Gastrocnemius medialis (tissue), 4 donors: ENCODE measurements around the gene THADA. TPM values are rescaled to one million over a fixed set of nuclear protein-coding genes. Genes with fewer than 3 reads are reported as not detected.

ENCODE experiments used
- ATAC-seq, 2 donors: fragments of 150-250 bp; one replicate each; pipeline ENCODE4 v1.9.1; 2016
- DNase-seq, 2 donors: peaks; one replicate each; pipeline ENCODE4 v3.0.0-alpha.2; 2019
- H3K27ac ChIP-seq, 4 donors: fragments of 200-600 bp; sonication (generic); 1 replicate in 1 of 4; 2 replicates in 3 of 4; pipeline ENCODE4 v1.5.1; 2016 to 2018; ENCODE audit warnings: mild to moderate bottlenecking in 2 of 4, moderate library complexity in 1 of 4
- H3K27me3 ChIP-seq, 3 donors: fragments of 200-600 bp; sonication (generic) in 2 of 3; 1 replicate in 1 of 3; 2 replicates in 2 of 3; pipeline versions ENCODE4 v1.5.1 to v1.6.0; 2016 to 2019; ENCODE audit warnings: mild to moderate bottlenecking in 1 of 3, moderate library complexity in 1 of 3
- H3K36me3 ChIP-seq, 2 donors: fragments of 200-600 bp; sonication (generic) in 1 of 2; one replicate each; pipeline ENCODE4 v1.5.1; 2017 to 2018
- H3K4me1 ChIP-seq, 2 donors: fragments of 200-600 bp; sonication (generic) in 1 of 2; one replicate each; pipeline ENCODE4 v1.5.1; 2016 to 2017; ENCODE audit warnings: mild to moderate bottlenecking in 2 of 2
- H3K4me3 ChIP-seq, 4 donors: fragments of 200-600 bp; sonication (generic) in 3 of 4; 1 replicate in 1 of 4; 2 replicates in 3 of 4; pipeline ENCODE4 v1.5.1; 2016 to 2019; ENCODE audit warnings: mild to moderate bottlenecking in 2 of 4
- H3K9me3 ChIP-seq, 3 donors: fragments of 200-600 bp; sonication (generic) in 2 of 3; 1 replicate in 1 of 3; 2 replicates in 2 of 3; pipeline ENCODE4 v1.5.1; 2016 to 2019
- POLR2A ChIP-seq, 2 donors: fragments of 450-650 bp; IDR thresholded peaks; one replicate each; pipeline ENCODE4 v1.6.1; 2017; ENCODE audit warnings: antibody characterized with exemption in 2 of 2, mild to moderate bottlenecking in 2 of 2, moderate library complexity in 2 of 2
- in situ Hi-C, 4 donors: fragments of 200-750 bp; cut with MboI; loops; one replicate each; pipeline versions ENCODE4 v1.15.0 to v1.8.0; 2017; ENCODE audit warnings: low sequenced_read_pairs in 4 of 4
- intact Hi-C: fragments of 100-400 bp; cut with DNase I; formaldehyde crosslinking; loops from one replicate; pipeline ENCODE4 v1.15.1; 2023; ENCODE audit warnings: low total_unique reads
- total RNA-seq, 4 donors: library from RNA; depleted of rRNA; stranded (reverse); fragments of >200 nt; gene quantifications; one replicate each; pipeline versions ENCODE4 v1.1.0 to v1.2.3, GENCODE V29; 2016
- TF ChIP-seq, protein P1 (sequence below), 5 experiments: fragments of 450-650 bp in 3 of 5; fragments of 200-600 bp in 2 of 5; sonication (generic) in 2 of 5; IDR thresholded peaks in 4 of 5; conservative IDR thresholded peaks in 1 of 5; 1 replicate in 4 of 5; 2 replicates in 1 of 5; pipeline ENCODE4 v1.5.1; 2016 to 2019; ENCODE audit warnings: antibody characterized with exemption in 5 of 5, mild to moderate bottlenecking in 3 of 5, moderate library complexity in 3 of 5

Gene THADA
- total RNA-seq, 4 donors from 2014 or later = 13.6 to 19.0 (median 16.2) TPM

DNA sequence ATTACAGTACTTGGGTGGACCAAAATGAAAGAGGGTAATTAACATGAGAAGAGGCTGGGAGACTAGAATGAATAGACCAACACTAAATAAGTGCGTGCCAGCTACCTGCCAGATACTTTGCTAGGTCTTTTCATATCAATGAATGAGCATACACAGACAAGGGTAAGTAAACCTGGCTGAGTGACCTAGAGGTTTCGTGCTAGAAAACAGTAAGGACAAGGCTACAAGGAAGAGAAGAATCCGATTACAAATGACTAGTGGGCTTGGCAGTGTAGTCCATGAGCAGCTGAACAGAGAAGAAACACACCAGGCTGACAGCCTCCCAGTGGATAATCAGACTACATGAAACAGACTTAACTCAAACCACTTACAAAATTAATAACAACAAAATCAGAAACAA lies 64.6 kb downstream of the THADA start:
- intact Hi-C loops = no loop called here
- H3K9me3 ChIP-seq = no peaks in the 10 kb centered on the region
- H3K4me3 ChIP-seq = no peak overlapping the region
- no peak for TF ChIP-seq POLR2A (IDR thresholded peaks at IDR 0.05)
- TF ChIP-seq, protein P1, sequence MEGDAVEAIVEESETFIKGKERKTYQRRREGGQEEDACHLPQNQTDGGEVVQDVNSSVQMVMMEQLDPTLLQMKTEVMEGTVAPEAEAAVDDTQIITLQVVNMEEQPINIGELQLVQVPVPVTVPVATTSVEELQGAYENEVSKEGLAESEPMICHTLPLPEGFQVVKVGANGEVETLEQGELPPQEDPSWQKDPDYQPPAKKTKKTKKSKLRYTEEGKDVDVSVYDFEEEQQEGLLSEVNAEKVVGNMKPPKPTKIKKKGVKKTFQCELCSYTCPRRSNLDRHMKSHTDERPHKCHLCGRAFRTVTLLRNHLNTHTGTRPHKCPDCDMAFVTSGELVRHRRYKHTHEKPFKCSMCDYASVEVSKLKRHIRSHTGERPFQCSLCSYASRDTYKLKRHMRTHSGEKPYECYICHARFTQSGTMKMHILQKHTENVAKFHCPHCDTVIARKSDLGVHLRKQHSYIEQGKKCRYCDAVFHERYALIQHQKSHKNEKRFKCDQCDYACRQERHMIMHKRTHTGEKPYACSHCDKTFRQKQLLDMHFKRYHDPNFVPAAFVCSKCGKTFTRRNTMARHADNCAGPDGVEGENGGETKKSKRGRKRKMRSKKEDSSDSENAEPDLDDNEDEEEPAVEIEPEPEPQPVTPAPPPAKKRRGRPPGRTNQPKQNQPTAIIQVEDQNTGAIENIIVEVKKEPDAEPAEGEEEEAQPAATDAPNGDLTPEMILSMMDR (IDR thresholded peaks at IDR 0.05 in 4 of 5, conservative IDR thresholded peaks at IDR 0.05 in 1 of 5) = no peak
- DNase-seq = peak; percentile 12 to 31
- no peaks in the 10 kb centered on the region for H3K27me3 ChIP-seq
- peaks cover 0 to 4% of the 10 kb centered on the region in 2 donors for H3K4me1 ChIP-seq
- peak; percentile 81 to 99 for ATAC-seq
- peak overlapping the region in 1 of 4 donors; percentile 22 for H3K27ac ChIP-seq
- in situ Hi-C loops = no loop called here
- H3K36me3 ChIP-seq = no peaks in the 10 kb centered on the region

DNA sequence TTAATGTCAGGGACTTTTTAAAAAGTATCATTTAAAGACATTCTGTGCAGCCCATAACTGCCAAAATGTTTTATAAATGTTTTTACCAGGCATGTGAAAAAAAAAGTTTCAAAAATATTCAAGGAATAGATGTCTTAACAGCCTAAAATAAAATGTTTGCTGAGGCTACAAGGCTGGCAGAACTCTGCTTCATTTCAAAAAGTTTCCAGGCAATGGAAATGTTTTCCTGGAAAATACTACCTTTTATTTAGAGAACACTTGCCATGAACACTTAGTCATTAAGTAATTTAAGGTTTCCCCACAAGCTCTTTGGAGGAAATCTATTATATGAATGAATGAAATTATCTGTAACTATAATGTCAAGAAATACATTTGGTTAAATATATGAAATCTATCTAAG lies 68.8 kb downstream of the THADA start:
- DNase-seq (no peak), ATAC-seq (no peak)
- Histone ChIP-seq H3K36me3 (peaks cover 0 to 6% of the 10 kb centered on the region in 2 donors), H3K9me3 (no peaks in the 10 kb centered on the region), H3K27me3 (no peaks in the 10 kb centered on the region), H3K4me1 (peaks cover 0 to 4% of the 10 kb centered on the region in 2 donors), H3K4me3 (no peak overlapping the region), H3K27ac (no peak overlapping the region)
- intact Hi-C loops = no loop called here
- in situ Hi-C loops = no loop called here
- TF ChIP-seq, protein P1 (IDR thresholded peaks at IDR 0.05 in 4 of 5, conservative IDR thresholded peaks at IDR 0.05 in 1 of 5) = no peak
- no peak for TF ChIP-seq POLR2A (IDR thresholded peaks at IDR 0.05)

DNA sequence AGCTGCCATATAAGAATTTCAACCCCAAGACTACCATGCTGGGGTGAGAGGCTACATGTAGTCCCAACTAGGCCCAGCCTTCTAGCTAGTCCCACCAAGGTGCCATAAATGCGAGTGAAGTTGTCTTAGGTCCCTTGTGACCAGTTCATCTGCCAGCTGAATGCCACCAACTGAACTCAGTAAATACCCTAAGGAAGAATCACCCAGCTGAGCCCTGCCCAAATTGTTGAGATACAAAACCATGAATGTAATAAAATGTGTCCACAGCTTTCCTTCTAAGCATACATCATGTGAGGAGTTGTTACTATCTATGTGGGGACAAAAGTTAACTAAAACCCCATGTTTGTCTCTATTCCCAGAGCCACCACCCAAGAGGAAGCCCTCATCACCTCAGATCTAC lies 70.3 kb downstream of the THADA start:
- TF ChIP-seq POLR2A (IDR thresholded peaks at IDR 0.05) = no peak
- TF ChIP-seq, protein P1 (IDR thresholded peaks at IDR 0.05 in 4 of 5, conservative IDR thresholded peaks at IDR 0.05 in 1 of 5) = no peak
- ATAC-seq = no peak
- no peak overlapping the region for H3K27ac ChIP-seq
- peaks cover 0 to 6% of the 10 kb centered on the region in 2 donors for H3K36me3 ChIP-seq
- no peaks in the 10 kb centered on the region for H3K4me1 ChIP-seq
- no peak for DNase-seq
- H3K9me3 ChIP-seq = no peaks in the 10 kb centered on the region
- intact Hi-C loops (no loop called here), in situ Hi-C loops (no loop called here)
- no peak overlapping the region for H3K4me3 ChIP-seq
- H3K27me3 ChIP-seq = no peaks in the 10 kb centered on the region

DNA sequence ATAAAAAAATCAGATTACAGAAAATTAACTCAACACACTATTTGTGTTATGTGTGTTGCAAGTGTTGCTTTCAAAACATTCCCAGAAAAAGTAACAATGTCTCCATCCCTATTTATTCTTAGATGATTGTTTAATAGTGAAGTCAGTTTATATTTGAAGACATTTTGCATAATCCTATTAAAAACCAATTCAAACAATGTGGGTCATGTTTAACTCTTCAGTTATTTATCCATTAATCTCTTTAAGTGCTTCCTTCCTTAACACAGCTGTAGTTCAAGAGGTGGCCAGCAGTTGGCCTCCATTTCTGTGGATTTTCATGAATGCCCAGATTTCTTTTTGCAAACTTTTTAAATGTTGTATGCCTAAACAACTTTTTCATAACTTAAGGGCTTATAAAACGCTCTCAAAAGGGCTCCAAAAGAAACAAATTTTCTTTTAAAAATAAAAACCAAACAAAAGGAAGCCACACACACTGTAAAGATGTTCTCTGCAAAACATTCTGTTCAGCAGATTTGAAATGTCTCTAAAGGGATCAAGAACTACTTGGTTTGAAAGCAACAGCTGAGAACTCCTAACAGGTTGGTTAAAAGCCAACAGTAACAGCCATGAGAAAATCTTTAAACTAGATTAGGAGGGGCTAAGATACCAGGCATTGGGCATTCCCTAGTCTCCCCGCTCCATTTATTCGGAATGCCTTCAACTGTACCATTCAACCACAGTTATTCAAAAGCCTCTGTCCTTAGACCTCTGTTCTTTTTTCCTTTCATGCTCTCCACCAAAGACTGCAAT lies 71.5 kb downstream of the THADA start:
- peaks cover 3 to 10% of the 10 kb centered on the region in 2 donors for H3K4me1 ChIP-seq
- no peak for ATAC-seq
- H3K27me3 ChIP-seq = no peaks in the 10 kb centered on the region
- in situ Hi-C loops = no loop called here
- H3K36me3 ChIP-seq = peaks cover 0 to 6% of the 10 kb centered on the region in 2 donors
- no peak for DNase-seq
- H3K27ac ChIP-seq = no peak overlapping the region
- TF ChIP-seq POLR2A (IDR thresholded peaks at IDR 0.05) = no peak
- TF ChIP-seq, protein P1 (IDR thresholded peaks at IDR 0.05 in 4 of 5, conservative IDR thresholded peaks at IDR 0.05 in 1 of 5) = no peak
- no peaks in the 10 kb centered on the region for H3K9me3 ChIP-seq
- intact Hi-C loops = no loop called here
- no peak overlapping the region for H3K4me3 ChIP-seq
